Endothelial cell (in vitro differentiated cells): ENCODE measurements around the gene CHERP. TPM values are rescaled to one million over a fixed set of nuclear protein-coding genes. Genes with fewer than 3 reads are reported as not detected.
"Not testable (repeated sequence)": the region's sequence is repeated elsewhere in the genome, so short reads cannot be mapped to it uniquely, and the experiment has no call there.

Experiments used
- DNase-seq: peaks from one replicate; pipeline ENCODE4 v3.0.0; 2021; ENCODE audit warnings: low spot score
- H3K27ac Mint-ChIP-seq: one replicate; pipeline ENCODE4 v1.8.0; 2021; ENCODE audit warnings: mixed read lengths, inconsistent platforms; ENCODE audit not compliant: unreplicated experiment
- H3K27me3 Mint-ChIP-seq: one replicate; pipeline ENCODE4 v1.8.0; 2021; ENCODE audit warnings: mild to moderate bottlenecking, moderate library complexity, mixed read lengths, inconsistent platforms; ENCODE audit not compliant: unreplicated experiment
- H3K36me3 Mint-ChIP-seq: one replicate; pipeline ENCODE4 v1.8.0; 2021; ENCODE audit warnings: mild to moderate bottlenecking, low read depth, mixed read lengths, inconsistent platforms; ENCODE audit not compliant: unreplicated experiment
- H3K4me1 Mint-ChIP-seq: one replicate; pipeline ENCODE4 v1.8.0; 2021; ENCODE audit warnings: mild to moderate bottlenecking, mixed read lengths, inconsistent platforms; ENCODE audit not compliant: unreplicated experiment
- H3K4me3 Mint-ChIP-seq: one replicate; pipeline ENCODE4 v1.8.0; 2021; ENCODE audit warnings: mild to moderate bottlenecking, mixed read lengths, inconsistent platforms; ENCODE audit not compliant: unreplicated experiment
- H3K9me3 Mint-ChIP-seq: one replicate; pipeline ENCODE4 v1.8.0; 2021; ENCODE audit warnings: mixed read lengths, inconsistent platforms; ENCODE audit not compliant: unreplicated experiment
- CTCF ChIP-seq: fragments of 200-600 bp; sonication (generic); IDR thresholded peaks from one replicate; pipeline ENCODE4 v1.5.0; 2021; ENCODE audit warnings: antibody characterized with exemption; ENCODE audit not compliant: unreplicated experiment
- total RNA-seq: library from RNA; stranded (reverse); fragmentation: NEBNext Ultra II Directional; extraction: Animal tissue kit (Norgen Biotek cat#: 25700); gene quantifications from one replicate; pipeline ENCODE4 v1.2.1, GENCODE V29; 2021; ENCODE audit not compliant: unreplicated experiment

Gene CHERP
- total RNA-seq, 1 donor from 2014 or later, result 66.5 TPM

- no peak for TF ChIP-seq CTCF
- H3K4me1 Mint-ChIP-seq, result no peaks in the 10 kb centered on the region
- H3K27me3 Mint-ChIP-seq, result peaks cover 3% of the 10 kb centered on the region
- H3K4me3 Mint-ChIP-seq, result no peak overlapping the region
- no peaks in the 10 kb centered on the region for H3K9me3 Mint-ChIP-seq
- DNase-seq, result no peak
- no peak overlapping the region for H3K27ac Mint-ChIP-seq
- peaks cover 28% of the 10 kb centered on the region for H3K36me3 Mint-ChIP-seq
Observed at GRCh38 chr19:16518061-16518460, 24.2 kb downstream of the CHERP start.

GRCh38 chr19:16516923-16517610, 25.2 kb downstream of the CHERP start:
- DNase-seq, result no peak
- Mint-ChIP-seq H3K4me3 (peak overlapping the region; percentile 29), H3K27ac (no peak overlapping the region), H3K27me3 (peaks cover 3% of the 10 kb centered on the region), H3K36me3 (peaks cover 28% of the 10 kb centered on the region), H3K4me1 (no peaks in the 10 kb centered on the region), H3K9me3 (no peaks in the 10 kb centered on the region)
- no peak for TF ChIP-seq CTCF

- H3K27me3 Mint-ChIP-seq, result peaks cover 3% of the 10 kb centered on the region
- no peak overlapping the region for H3K4me3 Mint-ChIP-seq
- no peak for DNase-seq
- no peaks in the 10 kb centered on the region for H3K9me3 Mint-ChIP-seq
- H3K36me3 Mint-ChIP-seq, result peaks cover 28% of the 10 kb centered on the region
- TF ChIP-seq CTCF, result no peak
- H3K4me1 Mint-ChIP-seq, result no peaks in the 10 kb centered on the region
- H3K27ac Mint-ChIP-seq, result no peak overlapping the region
Observed at GRCh38 chr19:16516381-16516780, 25.9 kb downstream of the CHERP start.

DNA sequence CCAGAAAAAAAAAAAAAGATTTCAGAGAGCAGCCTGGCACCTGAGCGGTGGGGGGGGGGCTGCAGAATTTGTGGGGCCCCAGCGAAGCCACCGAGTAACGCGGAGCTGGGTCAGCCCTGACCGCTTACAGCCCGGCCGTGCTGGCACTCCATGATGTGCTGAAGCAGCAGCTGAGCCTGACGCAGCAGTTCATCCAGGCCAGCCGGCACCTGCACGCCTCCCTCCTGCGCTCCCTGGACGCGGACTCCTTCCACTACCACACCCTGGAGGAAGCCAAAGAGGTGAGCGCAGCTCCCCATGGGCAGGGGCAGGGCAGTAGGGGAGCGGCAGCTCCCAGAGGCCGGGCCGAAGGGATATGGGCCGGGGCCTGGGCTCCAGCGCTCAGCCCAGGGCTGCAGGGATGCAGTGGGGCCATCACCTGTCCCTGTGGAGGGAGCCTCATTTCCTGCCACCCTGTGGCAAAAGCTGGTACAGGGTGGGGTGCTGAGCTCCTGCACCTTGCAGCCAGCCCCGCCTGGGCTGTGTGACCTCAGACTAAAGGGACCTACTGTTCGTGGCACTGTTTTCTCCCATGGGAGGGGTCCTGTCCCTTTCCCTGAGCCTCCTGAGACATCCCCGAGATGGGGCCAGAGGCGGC, 27.7 kb downstream of the CHERP start:
- Mint-ChIP-seq H3K27ac (no peak overlapping the region), H3K4me3 (no peak overlapping the region), H3K27me3 (peaks cover 3% of the 10 kb centered on the region), H3K4me1 (no peaks in the 10 kb centered on the region), H3K36me3 (peaks cover 17% of the 10 kb centered on the region), H3K9me3 (no peaks in the 10 kb centered on the region)
- DNase-seq, result no peak
- TF ChIP-seq CTCF, result no peak

DNA sequence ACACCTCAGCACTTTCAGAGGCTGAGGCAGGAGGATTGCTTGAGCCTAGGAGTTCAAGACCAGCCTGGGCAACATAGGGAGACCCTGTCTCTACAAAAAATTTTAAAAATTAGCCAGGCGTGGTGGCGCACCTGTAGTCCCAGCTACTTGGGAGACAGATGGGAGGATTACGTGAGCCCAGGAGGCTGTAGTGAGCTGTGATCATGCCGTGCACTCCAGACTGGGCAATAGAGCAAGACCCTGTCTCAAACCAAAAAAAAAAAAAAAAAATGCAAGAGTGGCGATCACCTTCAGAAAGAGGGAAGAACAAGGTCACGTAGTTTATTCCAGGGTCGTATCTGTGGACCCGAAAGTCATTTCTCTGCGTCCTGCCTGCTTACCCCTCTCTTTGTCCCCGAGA, 29.6 kb downstream of the CHERP start:
- H3K4me3 Mint-ChIP-seq, H3K27ac Mint-ChIP-seq, H3K9me3 Mint-ChIP-seq, DNase-seq, H3K36me3 Mint-ChIP-seq, H3K4me1 Mint-ChIP-seq, H3K27me3 Mint-ChIP-seq: not testable (repeated sequence)
